ENCODE results near the gene KIRREL3.
"Not testable (repeated sequence)": the region's sequence is repeated elsewhere in the genome, so short reads cannot be mapped to it uniquely, and the experiment has no call there.

KIRREL3 gene

DNA sequence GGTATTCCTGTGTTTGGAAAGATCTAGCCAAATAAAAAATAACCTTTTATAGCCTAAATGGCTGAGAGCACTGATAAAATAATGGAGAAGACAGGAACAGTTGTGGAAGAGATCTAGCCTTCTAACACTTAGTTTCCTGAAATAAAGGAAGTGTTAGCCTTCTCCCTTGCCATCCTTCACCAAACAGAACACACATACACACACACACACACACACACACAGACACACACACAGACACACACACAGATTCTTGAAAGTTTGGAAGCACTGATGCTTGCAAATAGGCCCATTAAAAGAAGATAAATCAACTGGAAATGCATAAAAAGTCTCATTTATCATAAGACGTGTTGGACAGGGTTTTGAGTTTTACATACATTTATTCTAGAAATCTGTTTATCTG lies 37.5 kb downstream of the KIRREL3 start:
- Histone ChIP-seq H2AFZ (ENCODE audit: low read depth) (no peak overlapping the region), H3K27ac (no peak overlapping the region), H3K79me2 (ENCODE audit: insufficient read depth, low read depth) (no peaks in the 10 kb centered on the region), H3K4me2 (no peak overlapping the region), H3K4me3 (IDR thresholded peaks at IDR 0.05; ENCODE audit: insufficient read depth, low read depth, low read length) (no peak overlapping the region), H3K4me1 (ENCODE audit: low read depth, poor library complexity, severe bottlenecking) (no peaks in the 10 kb centered on the region), H3K36me3 (ENCODE audit: insufficient read depth) (no peaks in the 10 kb centered on the region), H4K20me1 (ENCODE audit: insufficient read depth) (no peaks in the 10 kb centered on the region), H3K27me3 (ENCODE audit: insufficient read depth, low read depth) (no peaks in the 10 kb centered on the region), H3K9ac (no peak overlapping the region)
- TF ChIP-seq, protein P1, sequence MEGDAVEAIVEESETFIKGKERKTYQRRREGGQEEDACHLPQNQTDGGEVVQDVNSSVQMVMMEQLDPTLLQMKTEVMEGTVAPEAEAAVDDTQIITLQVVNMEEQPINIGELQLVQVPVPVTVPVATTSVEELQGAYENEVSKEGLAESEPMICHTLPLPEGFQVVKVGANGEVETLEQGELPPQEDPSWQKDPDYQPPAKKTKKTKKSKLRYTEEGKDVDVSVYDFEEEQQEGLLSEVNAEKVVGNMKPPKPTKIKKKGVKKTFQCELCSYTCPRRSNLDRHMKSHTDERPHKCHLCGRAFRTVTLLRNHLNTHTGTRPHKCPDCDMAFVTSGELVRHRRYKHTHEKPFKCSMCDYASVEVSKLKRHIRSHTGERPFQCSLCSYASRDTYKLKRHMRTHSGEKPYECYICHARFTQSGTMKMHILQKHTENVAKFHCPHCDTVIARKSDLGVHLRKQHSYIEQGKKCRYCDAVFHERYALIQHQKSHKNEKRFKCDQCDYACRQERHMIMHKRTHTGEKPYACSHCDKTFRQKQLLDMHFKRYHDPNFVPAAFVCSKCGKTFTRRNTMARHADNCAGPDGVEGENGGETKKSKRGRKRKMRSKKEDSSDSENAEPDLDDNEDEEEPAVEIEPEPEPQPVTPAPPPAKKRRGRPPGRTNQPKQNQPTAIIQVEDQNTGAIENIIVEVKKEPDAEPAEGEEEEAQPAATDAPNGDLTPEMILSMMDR (conservative IDR thresholded peaks at IDR 0.05; ENCODE audit: low read depth, low read length) = no peak

DNA sequence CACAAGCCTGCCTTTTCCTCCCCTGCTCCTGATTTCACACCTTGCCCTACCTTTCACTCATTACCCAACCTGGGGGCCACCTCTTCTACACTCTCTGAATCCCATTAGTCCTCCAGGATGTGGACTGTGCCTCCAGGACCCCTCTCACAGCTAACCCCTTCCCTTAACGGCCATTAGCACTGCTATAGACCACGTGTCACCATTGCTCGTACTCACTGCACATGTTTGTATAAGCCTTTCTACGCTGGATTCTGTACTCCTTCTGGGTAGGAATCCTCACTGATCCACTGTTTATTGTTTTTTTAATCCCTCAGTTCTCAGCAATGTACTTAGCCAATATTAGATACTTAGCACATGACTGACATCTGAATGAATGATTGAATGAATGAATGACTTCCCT lies 40.9 kb downstream of the KIRREL3 start:
- Histone ChIP-seq H3K27me3 (ENCODE audit: insufficient read depth, low read depth) (no peaks in the 10 kb centered on the region), H4K20me1 (ENCODE audit: insufficient read depth) (no peaks in the 10 kb centered on the region), H2AFZ (ENCODE audit: low read depth) (no peak overlapping the region), H3K79me2 (ENCODE audit: insufficient read depth, low read depth) (no peaks in the 10 kb centered on the region), H3K27ac (no peak overlapping the region), H3K9ac (no peak overlapping the region), H3K36me3 (ENCODE audit: insufficient read depth) (no peaks in the 10 kb centered on the region), H3K4me1 (ENCODE audit: low read depth, poor library complexity, severe bottlenecking) (no peaks in the 10 kb centered on the region), H3K4me3 (IDR thresholded peaks at IDR 0.05; ENCODE audit: insufficient read depth, low read depth, low read length) (no peak overlapping the region), H3K4me2 (no peak overlapping the region)
- TF ChIP-seq, protein P1 (conservative IDR thresholded peaks at IDR 0.05; ENCODE audit: low read depth, low read length) = no peak

DNA sequence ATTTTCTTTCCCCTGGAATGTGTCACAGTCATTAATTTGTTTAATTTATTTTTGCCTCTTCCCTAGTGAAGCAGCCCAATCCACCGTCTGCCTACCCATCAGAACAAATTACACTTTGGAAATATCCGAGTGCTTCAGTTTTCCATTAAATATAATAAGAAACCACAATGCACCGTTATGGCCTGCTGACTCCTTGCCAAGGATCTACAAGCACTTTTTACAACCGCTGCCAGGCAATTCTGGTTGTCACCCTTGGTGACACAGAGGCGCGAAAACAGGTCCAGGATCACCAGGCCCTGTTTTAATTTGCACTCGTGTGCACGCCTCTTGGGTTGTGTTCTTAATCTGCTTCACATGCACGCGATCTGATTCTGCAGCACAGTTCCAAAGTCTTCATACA lies 43.9 kb downstream of the KIRREL3 start:
- no peak overlapping the region for H2AFZ ChIP-seq (ENCODE audit: low read depth)
- H3K79me2 ChIP-seq (ENCODE audit: insufficient read depth, low read depth) = no peaks in the 10 kb centered on the region
- no peaks in the 10 kb centered on the region for H3K4me1 ChIP-seq (ENCODE audit: low read depth, poor library complexity, severe bottlenecking)
- no peak overlapping the region for H3K4me2 ChIP-seq
- H3K27me3 ChIP-seq (ENCODE audit: insufficient read depth, low read depth) = no peaks in the 10 kb centered on the region
- no peaks in the 10 kb centered on the region for H3K36me3 ChIP-seq (ENCODE audit: insufficient read depth)
- TF ChIP-seq, protein P1 (conservative IDR thresholded peaks at IDR 0.05; ENCODE audit: low read depth, low read length) = no peak
- H3K9ac ChIP-seq = no peak overlapping the region
- H3K4me3 ChIP-seq (IDR thresholded peaks at IDR 0.05; ENCODE audit: insufficient read depth, low read depth, low read length) = no peak overlapping the region
- no peak overlapping the region for H3K27ac ChIP-seq
- H4K20me1 ChIP-seq (ENCODE audit: insufficient read depth) = no peaks in the 10 kb centered on the region

DNA sequence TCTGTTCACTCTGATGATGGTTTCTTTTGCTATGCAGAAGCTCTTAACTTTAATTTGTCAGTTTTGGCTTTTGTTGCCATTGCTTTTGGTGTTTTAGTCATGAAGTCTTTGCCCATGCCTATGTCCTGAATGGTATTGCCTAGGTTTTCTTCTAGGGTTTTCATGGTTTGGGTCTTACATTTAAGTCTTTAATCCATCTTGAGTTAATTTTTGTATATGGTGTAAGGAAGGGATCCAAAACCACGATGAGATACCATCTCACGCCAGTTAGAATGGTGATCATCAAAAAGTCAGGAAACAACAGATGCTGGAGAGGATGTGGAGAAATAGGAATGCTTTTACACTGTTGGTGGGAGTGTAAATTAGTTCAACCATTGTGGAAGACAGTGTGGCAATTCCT lies 48.0 kb downstream of the KIRREL3 start:
- not testable (repeated sequence) for H3K4me3 ChIP-seq (IDR thresholded peaks at IDR 0.05; ENCODE audit: insufficient read depth, low read depth, low read length); H4K20me1 ChIP-seq (ENCODE audit: insufficient read depth); H3K36me3 ChIP-seq (ENCODE audit: insufficient read depth); H3K79me2 ChIP-seq (ENCODE audit: insufficient read depth, low read depth); H3K9ac ChIP-seq; H2AFZ ChIP-seq (ENCODE audit: low read depth); H3K4me2 ChIP-seq; H3K27me3 ChIP-seq (ENCODE audit: insufficient read depth, low read depth); H3K27ac ChIP-seq; H3K4me1 ChIP-seq (ENCODE audit: low read depth, poor library complexity, severe bottlenecking)

DNA sequence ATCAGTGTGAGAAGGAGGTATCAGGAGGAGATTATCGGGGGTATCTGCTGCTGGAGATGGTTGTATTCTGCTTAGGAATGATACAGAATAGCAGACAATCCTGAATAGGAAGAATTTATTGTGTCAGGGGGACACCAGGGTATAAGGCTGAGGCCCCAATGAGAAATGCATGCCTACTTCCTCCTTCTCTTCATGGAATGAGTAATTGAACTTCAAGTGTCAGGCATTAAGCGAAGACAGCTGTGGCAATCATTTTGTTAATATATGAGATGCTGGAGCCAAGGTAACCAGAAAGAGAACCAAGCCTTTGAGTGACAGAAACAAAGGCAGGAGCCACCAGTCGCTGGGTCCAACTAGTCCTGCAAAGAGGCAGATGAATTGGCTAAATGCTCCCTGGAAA lies 49.1 kb downstream of the KIRREL3 start:
- TF ChIP-seq, protein P1 (conservative IDR thresholded peaks at IDR 0.05; ENCODE audit: low read depth, low read length) = no peak
- no peaks in the 10 kb centered on the region for H3K36me3 ChIP-seq (ENCODE audit: insufficient read depth)
- H3K4me3 ChIP-seq (IDR thresholded peaks at IDR 0.05; ENCODE audit: insufficient read depth, low read depth, low read length) = no peak overlapping the region
- no peaks in the 10 kb centered on the region for H3K4me1 ChIP-seq (ENCODE audit: low read depth, poor library complexity, severe bottlenecking)
- H3K79me2 ChIP-seq (ENCODE audit: insufficient read depth, low read depth) = no peaks in the 10 kb centered on the region
- no peaks in the 10 kb centered on the region for H3K27me3 ChIP-seq (ENCODE audit: insufficient read depth, low read depth)
- no peak overlapping the region for H3K4me2 ChIP-seq
- no peak overlapping the region for H2AFZ ChIP-seq (ENCODE audit: low read depth)
- H4K20me1 ChIP-seq (ENCODE audit: insufficient read depth) = no peaks in the 10 kb centered on the region
- no peak overlapping the region for H3K27ac ChIP-seq
- H3K9ac ChIP-seq = no peak overlapping the region
